IPS DF 4.7 (cell line): Measurements from ENCODE around the gene SURF1.
"Not testable (repeated sequence)": the region's sequence is repeated elsewhere in the genome, so short reads cannot be mapped to it uniquely, and the experiment has no call there.

Experiments
- DNase-seq: peaks from one replicate; pipeline ENCODE4 v3.0.0-alpha.2; 2013; ENCODE audit warnings: low spot score; ENCODE audit errors: extremely low read depth

The SURF1 gene

DNA sequence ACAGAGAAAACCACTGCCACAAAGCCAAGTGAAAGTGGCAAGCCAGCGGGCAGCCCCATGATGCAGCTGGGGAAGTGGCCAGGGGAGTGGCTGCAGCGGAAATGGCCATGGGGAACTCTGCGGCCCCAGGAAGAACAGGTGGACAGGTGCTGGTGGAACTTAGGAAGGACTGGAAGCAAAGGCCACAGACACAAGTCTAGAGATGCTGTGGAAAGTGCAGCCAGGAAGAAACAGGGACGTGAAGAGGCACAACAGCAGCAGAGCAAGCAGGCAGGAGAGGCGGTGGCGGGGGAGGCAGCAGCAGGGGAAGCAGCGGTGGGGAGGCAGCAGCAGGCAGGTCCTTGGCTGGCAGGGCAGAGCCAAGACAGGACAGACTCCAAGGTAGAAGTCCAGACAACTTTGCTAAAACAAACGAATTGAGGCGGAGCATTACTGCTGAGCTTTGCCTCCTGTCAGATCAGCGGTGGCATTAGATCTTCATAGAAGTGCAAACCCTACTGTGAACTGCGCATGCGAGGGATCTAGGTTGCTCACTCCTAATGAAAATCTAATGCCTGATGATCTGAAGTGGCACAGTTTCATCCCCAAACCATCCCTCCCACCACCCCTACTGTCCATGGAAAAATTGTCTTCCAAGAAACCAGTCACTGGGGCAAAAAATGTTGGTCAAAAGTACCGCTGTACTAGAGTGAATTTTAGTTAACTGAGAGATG, 32.1 kb downstream of the SURF1 start:
- no peak for DNase-seq

GRCh38 chr9:133323211-133323610, 33.1 kb downstream of the SURF1 start:
- no peak for DNase-seq

DNA sequence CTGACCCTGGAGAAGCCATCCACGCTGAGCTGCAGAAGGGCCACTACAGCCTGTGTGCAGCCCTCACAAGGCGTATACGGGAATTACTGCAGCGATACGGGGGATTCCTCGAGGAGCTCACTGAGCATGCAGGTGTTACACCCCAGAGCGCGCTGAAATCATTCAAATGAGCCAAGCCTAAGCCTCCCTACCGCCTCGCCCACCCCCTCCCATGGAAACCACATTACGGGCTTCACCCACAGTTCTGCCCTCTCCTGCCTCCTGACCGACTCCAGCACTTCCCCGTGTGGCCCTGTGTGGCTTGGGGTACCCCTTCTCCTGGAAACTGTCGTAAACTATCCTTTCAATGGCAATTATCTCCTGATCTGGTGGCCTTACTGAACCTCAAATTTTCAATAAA, 33.6 kb downstream of the SURF1 start:
- no peak for DNase-seq

- DNase-seq: no peak
Measured at GRCh38 chr9:133321411-133321935, 34.8 kb downstream of the SURF1 start.

- DNase-seq: no peak
Measured at GRCh38 chr9:133320421-133320881, 35.8 kb downstream of the SURF1 start.

GRCh38 chr9:133317551-133317950, 38.7 kb downstream of the SURF1 start:
- DNase-seq: not testable (repeated sequence)

DNA sequence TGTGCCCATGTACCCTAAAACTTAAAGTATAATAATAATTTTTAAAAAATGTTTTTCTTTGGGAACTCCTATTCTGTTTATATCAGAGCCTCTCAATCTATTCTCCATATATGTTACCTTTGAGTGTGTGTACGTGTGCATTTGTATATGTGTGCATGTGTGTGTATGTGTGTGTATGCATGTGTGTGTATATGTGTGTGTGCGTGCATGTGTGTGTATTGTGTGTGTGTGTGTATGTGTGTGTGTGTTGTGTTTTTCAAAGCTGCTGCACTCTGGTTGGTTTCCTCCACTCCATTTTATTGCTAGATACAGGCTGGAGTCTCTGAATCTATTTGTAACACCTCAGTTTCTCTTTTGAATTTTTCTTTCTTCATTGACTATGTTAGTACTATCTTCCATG, 40.3 kb downstream of the SURF1 start:
- DNase-seq: no peak

- no peak for DNase-seq
Measured at GRCh38 chr9:133309608-133310007, 46.7 kb downstream of the SURF1 start.

- DNase-seq: no peak
Measured at GRCh38 chr9:133307301-133307700, 49.0 kb downstream of the SURF1 start.

GRCh38 chr9:133306242-133307204, 49.8 kb downstream of the SURF1 start:
- DNase-seq: no peak

DNA sequence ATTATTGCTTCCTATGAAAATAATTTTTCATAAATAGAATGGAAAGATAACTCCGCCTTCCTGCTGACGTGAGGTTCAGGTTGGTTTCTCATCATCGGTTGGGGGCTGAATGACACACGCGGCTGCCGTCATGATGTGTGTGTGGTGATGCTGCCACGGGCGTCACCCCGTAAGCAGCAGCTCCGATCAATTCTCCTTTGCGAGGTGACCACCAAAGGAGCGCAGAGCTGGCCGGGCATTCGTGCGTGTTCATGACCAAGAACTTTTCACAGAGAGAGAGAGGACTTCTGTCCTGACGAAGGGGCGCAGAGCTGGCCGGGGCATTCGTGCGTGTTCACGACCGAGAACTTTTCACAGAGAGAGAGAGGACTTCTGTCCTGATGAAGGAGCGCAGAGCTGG, 50.6 kb downstream of the SURF1 start:
- DNase-seq: no peak

- no peak for DNase-seq
Measured at GRCh38 chr9:133304477-133305377, 51.6 kb downstream of the SURF1 start.

- DNase-seq: no peak
Measured at GRCh38 chr9:133304158-133304470, 52.2 kb downstream of the SURF1 start.

GRCh38 chr9:133303266-133304157, 52.8 kb downstream of the SURF1 start:
- DNase-seq: no peak
